Myocyte (in vitro differentiated cells): ENCODE results near the gene METTL25. TPM values are rescaled to one million over a fixed set of nuclear protein-coding genes. Genes with fewer than 3 reads are reported as not detected.
A peak's percentile ranks its signal among the peaks of the same experiment; 100 is the strongest.

Experiments
- DNase-seq: peaks from one replicate; pipeline ENCODE4 v3.0.0-alpha.2; 2012; ENCODE audit warnings: low read depth
- total RNA-seq: library from RNA; depleted of rRNA; stranded (reverse); fragments of >200 nt; gene quantifications from 2 replicates; pipeline ENCODE4 v1.2.3, GENCODE V29; 2014

The METTL25 gene
- total RNA-seq, 1 donor from 2014 or later, result 7.0 TPM

DNA sequence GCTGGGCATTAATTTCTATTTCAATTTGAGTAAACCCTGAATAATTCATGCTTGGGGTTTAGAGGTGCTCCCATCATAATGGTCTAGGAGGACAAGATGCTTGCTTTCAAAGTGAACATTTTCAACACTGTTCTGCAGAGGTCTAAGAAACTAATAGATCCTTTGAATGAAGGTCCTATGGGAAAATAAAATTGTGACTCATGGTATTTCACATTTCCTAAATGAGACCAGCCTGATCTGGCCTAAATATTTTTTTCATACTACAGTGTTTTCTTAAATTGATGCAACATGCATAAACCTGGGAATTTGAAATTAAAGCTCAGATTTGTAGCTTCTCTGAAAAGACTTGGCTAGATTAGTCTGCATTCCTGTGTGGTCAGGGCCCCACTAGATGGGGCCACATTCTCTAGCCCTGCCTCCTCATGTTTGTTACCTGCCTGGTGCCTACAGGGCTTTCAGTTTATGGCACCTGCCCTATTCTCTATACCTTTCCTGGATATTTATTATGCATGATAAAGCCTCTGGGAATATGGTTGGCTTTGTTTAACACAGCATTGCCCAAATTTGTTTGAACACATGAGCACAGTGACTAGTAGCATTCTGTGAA lies 112.7 kb downstream of the METTL25 start:
- DNase-seq, result no peak

DNA sequence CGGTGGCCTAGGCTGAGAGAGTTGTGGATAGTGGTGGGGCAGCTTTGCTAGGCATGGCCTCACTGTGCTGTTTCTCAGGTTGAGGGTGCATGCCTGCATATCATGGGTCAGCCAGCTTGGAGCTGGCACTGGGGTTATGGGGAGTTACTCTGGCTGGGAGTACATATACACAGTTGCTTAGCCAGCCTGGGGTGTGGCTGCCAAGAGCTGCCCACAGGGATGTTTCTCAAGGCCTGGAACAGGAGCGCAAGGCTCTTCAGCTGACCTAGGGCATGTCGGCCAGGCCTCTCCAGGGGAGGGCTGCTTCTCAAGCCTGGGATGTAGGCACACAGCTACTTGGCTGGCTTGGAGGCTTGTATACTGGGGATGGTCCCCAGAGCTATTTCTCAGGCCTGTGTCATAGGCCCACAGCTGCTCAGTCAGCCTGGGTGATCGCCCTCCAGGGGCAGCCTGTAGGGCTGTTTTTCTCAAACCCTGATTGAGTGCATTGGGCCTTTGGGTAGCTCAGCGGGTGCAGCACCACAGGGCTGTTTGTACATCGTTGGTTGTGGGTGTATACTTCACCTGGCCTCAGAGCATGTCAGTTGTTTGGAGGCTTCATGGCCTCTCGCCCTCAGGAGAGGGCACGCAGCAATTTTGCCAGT lies 114.9 kb downstream of the METTL25 start:
- no peak for DNase-seq

DNA sequence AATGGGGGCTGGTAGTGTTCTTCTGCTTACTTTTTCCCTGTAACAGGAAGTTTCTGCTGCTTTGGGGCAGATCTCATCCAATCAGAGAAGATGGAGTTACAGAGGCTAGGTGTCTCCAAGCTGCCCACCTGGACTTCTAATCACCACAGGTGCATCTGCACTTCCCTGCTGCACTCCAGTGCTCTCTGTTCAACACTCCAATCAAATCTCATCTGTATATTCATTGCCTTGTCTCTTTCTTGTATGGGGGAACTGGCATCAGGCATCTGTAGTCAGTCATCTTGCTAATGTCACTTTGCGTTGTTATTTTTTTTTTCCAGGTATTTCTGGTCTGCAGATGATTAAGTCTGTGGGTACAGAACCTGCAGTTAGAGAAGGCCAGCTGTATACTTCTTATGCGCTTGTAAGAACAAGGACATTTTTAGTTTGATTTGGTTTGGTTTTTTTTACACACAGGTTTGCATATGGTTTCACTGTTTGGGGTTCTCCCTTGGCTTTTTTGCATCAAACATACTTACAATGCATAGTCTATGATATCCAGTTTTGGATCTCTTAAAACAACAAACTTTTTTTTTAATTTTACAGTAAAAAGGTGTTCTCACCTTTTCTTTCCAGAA lies 116.0 kb downstream of the METTL25 start:
- DNase-seq, result no peak

DNA sequence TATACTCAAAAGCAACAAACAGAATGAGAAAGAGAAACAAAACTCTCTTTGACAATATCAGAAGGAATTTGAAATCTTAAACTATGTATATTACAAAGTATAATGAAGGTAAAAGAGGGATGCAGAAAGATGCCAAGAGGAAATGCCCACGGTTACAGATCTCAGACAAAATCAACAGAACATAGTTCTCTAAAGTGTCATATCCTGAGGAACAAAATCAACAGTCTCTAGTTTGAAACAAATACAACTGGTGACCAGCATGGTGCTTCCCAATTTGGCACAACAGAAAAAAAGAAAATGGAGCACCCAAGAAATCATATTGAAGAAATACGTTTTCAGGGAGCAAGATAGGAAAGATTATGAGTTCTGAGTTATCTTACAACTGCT lies 116.5 kb downstream of the METTL25 start:
- no peak for DNase-seq

DNA sequence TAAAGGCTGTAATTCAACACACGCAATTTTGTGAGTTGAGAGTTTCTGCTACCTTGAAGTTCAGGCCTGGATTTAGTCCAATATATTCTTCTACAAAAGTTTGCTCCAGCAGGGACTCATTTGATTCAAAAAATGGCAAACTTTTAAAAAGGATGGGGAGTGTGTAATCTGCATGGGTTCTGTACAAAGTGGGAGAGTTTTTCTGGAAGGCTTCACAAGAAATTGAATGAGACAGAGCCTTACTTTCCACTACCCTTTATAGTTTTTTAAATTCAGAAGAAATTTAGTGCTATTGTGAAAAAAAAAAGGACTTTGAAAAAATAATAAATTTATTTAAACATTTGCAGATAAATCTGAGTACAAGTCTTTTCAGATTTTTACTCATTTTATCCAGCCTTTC lies 116.9 kb downstream of the METTL25 start:
- DNase-seq, result no peak

DNA sequence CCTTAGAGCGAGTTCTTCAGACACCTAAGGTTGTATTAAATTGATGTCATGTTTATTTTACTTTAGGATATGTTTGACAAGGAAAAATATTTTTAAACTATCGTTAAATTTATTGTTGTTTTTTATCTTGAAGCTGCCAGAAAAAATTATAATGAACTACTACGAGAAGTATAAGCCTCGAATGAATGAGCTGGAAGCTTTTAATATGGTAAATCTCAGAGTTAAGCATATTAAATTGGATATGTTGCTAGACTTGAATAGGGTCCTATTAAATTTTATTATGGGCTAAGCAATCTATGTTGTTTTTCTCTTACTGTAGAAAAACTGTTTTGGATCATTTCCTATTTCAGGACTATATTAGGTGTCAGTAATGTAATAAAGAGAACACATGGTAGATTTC lies 118.2 kb downstream of the METTL25 start:
- DNase-seq, result no peak

DNA sequence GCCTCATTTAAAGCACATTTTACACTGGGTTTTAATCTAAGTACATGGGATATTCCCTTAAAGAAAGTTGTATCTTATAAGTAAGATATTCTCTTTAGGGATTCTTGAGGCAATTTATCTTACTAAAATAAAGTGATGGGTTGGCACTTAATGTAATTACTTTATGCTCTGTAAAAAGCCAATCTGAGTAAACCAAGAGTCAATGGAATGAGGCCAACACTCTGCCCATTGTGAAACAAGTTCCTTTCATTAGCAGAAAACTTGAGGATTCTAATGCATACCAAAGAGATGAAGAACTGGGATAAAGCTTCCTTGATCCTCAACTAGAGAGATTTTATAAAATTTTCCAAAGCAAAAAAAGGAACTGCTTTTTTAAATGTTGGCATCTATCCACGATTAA lies 121.2 kb downstream of the METTL25 start:
- DNase-seq, result peak; percentile 13

DNA sequence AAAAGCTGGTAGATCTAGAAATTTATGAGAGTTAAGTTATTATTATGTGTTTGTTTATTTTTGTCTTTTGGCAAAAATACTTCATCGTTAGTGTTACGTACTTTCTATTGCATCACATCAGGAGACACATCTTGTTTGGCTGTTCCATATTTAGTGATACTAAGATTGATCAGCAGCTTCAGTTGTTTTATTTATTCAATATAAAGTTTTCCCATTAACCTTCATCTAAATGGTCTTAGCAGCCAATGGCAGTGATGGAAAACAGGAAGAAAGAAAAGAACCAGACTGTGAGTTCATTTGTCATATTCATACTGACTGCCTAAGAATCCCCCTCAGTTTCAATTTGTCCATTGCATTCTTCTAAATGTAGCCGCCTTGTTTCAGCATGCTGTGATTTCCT lies 122.3 kb downstream of the METTL25 start:
- DNase-seq, result no peak

DNA sequence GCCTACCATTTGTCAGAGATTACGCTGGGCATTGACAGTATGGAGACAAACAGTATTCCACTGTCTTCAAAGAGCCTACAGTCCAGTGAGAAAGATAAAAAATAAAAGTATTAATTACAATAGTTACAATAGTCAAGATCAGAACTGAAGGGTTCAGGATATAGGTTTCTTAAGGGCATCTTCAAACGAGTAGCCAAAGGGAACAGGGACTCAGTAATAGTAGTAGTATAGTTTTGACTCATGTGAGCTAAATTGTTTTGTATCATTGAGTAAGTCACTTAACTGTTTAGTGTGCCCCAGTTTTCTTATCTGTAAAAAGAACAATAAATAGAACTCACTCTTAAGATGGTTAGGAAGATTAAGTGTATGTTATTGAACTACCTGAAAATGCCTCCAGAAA lies 123.6 kb downstream of the METTL25 start:
- no peak for DNase-seq

DNA sequence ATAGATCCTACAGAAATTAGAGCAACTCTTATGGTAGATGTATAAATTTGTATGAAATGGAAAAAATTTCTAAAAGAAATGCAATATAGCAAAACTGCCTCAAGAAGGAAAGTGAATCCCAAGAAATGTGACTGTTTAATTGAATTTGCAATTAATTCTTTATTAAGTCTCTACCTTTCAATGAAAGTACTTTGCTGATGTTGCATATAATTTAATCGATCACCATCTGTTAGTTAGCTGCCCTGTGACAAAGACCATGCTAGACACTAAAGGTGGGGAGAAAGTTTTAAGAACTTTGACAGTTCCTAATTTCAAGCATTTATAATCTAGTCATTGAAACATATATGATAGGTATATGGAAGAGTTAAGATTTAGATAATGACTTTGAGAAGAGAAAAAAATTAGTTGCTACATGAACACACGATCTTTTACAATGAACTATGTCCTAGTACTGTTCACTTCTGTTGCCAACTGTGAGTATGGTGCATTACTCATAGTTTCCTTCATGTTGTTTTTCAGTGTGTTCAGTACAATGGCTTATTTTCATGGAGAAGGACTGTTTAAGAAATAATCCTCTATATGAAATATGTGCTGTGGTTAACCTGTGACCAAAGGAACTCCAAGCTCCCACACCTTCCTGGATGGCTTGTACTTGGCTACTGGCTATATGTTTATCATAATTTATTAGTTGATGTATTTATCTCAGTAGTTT lies 128.4 kb downstream of the METTL25 start:
- no peak for DNase-seq

DNA sequence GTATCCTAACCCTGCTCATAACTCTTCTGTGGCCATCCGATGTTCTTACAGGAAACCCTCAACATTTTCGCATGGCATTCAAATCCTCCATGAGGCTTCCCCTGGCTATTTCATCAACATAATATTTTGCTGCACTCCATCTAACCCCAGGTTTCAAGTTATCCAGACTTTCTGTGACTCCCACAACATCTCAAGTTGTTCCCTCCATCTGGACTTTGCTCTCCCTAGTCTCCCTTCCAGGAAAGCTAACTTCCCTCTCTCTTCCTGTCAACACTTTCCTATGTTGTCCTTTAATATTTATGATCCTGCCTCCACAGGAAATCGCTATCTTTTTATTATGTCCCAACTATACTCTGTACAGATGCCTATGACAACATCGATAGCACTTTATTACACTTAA lies 146.1 kb downstream of the METTL25 start:
- DNase-seq, result no peak

DNA sequence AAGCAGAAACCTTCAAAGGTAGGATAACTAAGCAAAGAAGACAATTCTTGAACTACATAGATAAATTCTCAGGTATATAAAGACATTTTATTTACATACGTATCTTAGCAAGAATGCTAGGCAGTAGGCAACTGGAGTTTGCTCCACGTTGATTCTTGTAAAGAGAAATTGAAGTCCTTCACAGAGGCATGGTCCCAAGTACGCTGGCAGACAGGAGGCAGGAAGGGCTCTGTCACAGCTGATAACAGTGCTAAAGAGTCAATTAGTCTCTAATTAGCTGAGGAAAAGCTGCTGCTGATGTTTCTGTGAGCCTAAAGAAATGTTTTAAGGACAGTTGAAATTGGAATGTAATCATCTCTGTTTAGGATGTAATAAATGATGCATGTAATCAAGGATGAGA lies 146.8 kb downstream of the METTL25 start:
- DNase-seq, result no peak

DNA sequence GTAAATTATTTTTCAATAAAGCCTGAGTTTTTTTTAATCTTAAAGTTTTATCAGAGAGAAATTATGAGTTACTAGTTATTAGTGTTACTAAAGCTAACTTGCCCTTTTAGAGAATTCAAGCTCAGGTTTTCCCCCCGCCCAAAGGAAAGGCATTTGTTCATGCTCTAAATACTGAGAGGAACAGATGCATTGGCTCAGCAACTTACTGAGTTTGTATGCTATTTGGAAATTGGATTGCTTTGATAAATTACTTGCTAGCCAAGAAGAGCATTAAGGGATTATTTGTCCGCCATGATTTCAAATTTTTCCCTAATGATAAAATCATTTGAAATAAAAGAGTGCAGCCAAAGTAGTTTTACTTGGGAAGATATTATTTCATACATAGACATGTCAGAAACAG lies 149.4 kb downstream of the METTL25 start:
- peak; percentile 6 for DNase-seq

DNA sequence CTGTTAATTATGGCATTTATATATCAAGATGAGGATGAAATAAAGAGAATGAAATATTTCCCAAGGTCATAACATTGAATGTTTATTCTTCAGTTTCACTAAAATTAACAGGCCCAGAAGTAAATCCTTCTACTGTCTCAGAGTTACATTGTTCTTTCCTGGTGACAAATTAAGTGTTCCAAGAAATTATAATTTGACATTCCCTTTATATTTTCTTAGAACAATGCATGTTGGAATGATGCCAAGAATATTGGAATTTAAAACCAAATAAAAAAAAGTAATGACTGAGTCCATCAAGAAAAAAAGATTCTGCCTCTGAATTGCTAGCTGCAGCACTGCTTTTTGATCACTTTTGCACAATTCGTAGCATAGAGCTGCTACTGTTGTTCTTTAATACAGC lies 152.1 kb downstream of the METTL25 start:
- no peak for DNase-seq

DNA sequence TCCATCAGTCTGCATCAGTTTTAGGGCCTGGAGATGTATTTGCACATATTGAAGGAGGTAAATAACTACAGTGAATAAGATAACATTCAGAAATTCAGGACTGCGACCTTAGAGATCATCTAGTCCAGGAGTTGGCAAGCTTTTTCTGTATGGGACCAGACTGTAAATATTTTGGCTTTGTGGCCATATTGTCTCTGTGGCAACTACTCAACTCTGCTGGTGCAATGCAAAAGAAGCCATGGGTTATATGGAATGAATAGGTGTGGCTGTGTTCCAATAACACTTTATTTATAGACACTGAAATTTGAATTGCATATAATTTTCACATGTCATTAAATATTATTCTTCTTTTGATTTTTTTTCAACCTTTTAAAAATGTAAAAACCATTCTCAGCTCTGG lies 156.6 kb downstream of the METTL25 start:
- no peak for DNase-seq

DNA sequence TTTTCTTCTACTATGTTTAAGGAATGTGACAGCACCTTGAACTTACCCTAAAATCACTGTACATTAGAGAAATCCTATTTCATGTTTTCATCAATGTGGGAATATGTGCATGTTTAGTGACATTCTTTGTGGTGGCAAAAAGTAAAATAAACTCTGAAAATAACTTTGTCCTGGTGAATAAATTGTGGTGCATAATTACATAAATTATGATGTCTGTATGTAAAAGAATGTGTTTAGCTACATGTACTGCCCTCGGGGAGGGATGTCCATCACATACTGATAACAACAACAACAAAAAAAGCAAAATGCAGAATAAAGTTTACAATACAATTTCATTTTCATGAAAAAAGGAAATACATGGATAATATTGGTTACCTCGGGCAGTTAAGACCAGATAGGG lies 157.3 kb downstream of the METTL25 start:
- DNase-seq, result no peak

DNA sequence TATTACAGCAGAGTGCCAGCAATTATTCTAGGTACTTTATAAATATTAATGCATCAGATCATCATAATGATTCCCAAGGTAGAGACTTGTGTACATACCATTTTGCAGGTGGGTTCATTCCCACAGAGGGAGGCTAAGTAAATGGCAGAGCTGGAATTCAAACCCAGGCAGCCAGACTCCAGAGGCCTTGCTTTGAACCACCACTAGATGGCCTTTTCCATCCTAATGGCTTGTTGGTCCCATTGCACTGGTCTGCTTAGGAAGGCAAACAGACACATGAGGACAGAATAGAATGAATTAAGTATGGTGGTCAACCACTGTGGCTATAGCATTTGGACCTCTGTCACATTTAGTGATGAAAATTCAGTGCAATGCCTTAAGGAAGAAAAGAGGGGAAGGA lies 158.7 kb downstream of the METTL25 start:
- DNase-seq, result no peak

DNA sequence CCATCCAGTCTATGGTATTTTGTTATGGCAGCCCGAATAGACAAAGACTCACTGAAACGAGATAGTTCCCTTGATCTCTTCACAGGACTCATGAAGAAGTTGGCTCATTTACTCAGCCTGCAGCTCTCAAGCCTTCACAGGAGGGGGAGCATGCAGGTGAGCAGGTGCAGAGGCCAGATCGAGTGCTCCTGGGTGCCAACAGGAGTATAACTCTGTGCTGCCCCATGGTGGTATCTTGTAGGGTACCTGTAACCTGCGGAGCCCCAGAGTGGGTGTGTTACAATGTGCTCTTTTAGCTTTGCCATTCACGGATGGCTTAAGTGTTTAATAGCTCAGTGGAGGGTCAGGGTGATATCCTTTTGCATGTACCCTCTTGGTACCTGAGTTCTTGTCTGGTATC lies 159.5 kb downstream of the METTL25 start:
- DNase-seq, result no peak

DNA sequence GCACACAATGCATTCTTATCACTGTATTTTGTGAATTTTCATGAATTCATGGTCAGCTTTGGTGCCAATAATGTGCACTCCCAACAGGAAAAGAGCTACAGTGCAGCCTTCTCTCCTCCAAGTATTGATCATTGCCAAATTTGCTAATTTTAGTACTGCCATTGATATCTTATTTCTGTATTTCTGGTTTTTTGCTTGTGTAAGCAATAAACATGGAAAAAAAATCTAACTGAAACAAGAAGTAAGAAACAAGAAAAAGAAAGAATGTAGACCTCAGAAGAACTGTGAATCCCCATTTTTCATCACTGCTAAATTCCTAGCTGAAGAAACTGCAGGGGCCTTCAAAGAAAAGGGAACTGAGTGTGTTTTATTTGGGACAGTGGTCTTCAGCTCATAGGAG lies 161.2 kb downstream of the METTL25 start:
- no peak for DNase-seq

DNA sequence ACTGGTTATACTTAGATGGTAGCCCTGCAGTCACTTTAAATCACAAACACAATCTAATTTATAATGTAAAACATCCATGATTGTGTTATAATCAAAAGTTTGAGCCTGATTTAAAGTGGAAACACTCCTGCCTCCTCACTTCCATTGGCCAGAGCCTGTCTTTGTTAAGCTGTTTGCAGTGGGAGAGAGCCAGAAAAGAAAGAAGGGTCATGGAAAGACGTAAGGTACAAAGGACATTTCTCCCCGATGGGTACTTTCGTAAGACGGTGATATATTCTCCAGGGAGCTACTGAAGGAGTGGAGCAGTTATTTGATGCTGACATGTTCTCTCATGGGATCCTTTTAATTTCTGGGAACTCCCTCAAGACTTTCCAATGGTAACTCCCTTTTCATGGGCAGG lies 164.0 kb downstream of the METTL25 start:
- DNase-seq, result no peak

DNA sequence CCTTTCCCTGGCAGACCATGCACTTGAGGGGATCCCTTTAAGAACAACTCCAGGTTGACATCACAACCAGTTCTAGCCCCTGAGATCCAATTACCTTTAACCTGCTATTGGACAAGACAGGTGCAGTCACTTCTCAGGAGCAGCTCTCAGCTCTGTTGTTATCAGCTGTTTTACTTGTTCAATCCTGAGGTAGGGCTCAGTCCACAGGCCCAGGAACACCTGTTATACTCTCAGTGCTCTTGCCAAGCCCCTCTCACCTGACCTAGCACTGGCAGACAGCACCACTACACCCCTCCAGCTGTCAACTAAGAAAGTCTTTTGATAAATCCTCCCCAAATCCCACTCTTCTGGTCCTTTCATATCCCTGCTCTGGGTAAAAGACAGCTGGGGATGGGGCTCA lies 164.4 kb downstream of the METTL25 start:
- peak; percentile 35 for DNase-seq

DNA sequence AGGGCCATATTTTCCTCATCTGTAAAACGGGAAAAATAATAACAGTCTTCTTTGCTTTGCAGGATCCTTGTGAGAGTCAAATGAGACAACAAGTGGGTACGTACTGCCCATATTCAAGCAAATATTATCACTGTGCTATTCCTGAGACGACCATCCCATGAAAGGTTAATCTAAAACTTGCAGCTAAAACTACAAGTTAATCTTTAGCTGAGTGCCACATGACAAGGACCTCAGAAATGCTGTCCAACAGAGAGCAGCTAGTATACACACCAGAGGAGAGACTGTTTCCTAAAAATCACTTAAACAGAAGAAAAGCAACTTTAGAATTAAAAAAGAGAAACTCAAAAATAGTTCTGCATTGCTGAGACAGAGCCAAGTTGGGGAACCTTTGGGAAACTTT lies 165.7 kb downstream of the METTL25 start:
- no peak for DNase-seq

DNA sequence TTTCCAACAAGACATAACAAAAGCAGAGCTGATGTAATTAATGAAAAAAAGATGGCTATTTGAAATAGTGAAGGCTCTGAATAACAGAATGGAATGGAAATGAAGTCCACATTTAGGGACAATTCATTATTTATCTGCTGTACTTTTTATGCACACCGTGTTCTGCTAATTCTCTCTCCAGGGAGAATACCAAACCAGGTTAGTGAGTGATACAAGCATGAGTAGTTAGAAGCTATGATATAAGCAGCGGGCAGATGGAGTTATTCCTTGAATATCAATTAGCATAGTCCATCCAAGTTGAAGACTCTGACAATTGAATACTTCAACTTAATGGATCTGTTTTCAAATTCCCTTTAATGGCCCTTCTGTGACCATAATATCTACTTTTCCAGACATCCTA lies 166.3 kb downstream of the METTL25 start:
- no peak for DNase-seq
